ENCODE results near the gene NAXD.
A peak's percentile ranks its signal among the peaks of the same experiment; 100 is the strongest.
"Not testable (repeated sequence)": the region's sequence is repeated elsewhere in the genome, so short reads cannot be mapped to it uniquely, and the experiment has no call there.

Gene NAXD

GRCh38 chr13:110662777-110663443 lies 47.6 kb downstream of the NAXD start:
- no peak for DNase-seq (ENCODE audit: low spot score)

GRCh38 chr13:110663491-110663890 lies 48.1 kb downstream of the NAXD start:
- DNase-seq (ENCODE audit: low spot score): no peak

DNA sequence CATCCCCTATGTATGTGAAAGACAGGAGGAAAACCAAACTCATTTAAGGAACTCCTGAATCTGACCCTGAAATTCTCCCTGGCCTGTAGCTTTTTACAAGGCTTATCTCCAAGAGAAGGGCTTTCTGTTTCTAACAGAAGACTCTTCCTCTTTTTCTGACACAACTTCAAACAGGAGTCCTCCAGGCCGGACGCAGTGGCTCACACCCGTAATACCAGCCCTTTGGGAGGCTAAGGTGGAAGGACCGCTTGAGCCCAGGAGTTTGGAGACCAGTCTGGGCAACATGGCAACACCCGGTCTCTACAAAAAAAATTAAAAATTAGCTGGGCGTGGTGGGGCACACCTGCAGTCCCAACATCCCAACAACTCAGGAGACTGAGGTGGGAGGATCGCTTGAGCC lies 48.7 kb downstream of the NAXD start:
- DNase-seq (ENCODE audit: low spot score): no peak

GRCh38 chr13:110664673-110665072 lies 49.3 kb downstream of the NAXD start:
- DNase-seq (ENCODE audit: low spot score): no peak

DNA sequence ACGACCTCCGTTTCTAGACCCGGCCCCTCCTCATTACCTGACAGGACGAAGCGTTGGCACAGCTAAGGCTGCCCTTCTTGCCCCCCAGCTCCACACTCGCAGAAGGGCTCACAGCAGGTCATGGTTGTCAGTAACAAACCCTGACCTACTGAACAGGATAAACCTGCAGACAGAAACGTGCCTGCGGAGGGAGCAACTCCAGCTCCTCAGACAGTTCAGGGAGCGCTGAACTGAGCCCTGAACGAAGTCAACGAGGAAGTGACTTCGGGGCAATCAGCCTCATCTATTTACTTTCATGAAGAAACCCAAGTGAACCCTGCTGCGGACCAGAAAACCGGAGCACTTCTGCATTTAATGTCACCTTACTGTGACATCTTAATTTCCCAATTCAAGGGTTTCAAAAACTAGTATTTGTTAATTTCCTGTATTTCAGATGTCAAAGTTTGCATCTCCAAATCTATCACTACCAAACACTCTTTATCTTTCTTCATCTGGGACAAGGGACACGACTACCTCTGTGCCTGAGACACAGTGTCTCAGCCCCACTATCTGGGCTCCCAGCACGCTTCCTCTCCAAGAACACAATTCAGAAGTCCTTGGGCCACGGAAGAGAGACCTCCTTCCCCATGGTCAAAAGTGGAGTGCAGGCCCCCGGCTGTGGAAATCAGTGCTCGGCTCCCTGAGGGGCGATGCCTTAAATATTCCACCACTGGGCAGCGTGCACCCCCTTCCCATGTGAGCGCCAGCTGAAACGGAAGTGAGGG lies 50.3 kb downstream of the NAXD start:
- no peak for DNase-seq (ENCODE audit: low spot score)

DNA sequence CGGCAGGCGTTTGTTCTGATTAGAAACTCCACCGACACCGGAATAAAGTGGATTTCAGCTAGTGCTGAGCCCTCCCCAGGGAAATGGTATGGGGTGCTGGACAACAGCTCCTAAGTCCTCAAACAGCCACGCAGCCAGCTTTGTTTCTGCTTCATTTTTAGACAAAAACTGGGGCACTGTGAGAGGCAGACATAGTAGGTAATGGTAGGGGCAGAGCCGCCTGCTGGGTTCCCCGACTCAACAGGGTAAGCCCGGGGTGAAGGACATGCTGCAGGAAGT lies 50.8 kb downstream of the NAXD start:
- no peak for DNase-seq (ENCODE audit: low spot score)

DNA sequence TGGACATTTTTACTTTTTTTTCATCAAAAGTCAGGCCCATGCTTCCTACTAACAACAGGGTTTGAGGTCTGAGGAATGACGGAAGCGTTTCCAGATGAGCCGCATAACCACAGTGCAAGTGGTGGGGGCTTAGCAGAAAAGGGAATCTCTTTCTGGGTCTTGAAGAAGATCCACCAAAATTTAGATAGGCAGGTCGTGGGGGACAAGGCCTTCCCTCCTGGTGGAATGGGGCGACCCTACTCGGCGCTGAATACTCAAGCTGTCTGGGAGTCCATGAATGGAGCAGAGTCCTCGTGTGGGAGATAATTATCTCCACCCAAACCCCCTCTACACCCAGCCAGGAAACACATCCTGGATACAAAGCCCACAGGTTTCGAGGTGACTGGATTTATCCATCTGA lies 53.7 kb downstream of the NAXD start:
- DNase-seq (ENCODE audit: low spot score): no peak

DNA sequence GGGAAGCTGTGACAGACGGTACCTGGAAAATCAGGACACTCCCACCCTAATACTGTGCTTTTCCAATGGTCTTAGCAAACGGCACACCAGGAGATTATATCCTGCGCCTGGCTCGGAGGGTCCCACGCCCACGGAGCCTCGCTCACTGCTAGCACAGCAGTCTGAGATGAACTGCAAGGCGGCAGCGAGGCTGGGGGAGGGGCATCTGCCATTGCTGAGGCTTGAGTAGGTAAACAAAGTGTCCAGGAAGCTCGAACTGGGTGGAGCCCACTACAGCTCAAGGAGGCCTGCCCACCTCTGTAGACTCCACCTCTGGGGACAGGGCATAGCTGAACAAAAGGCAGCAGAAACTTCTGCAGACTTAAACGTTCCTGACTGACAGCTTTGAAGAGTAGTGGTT lies 54.5 kb downstream of the NAXD start:
- DNase-seq (ENCODE audit: low spot score): not testable (repeated sequence)

DNA sequence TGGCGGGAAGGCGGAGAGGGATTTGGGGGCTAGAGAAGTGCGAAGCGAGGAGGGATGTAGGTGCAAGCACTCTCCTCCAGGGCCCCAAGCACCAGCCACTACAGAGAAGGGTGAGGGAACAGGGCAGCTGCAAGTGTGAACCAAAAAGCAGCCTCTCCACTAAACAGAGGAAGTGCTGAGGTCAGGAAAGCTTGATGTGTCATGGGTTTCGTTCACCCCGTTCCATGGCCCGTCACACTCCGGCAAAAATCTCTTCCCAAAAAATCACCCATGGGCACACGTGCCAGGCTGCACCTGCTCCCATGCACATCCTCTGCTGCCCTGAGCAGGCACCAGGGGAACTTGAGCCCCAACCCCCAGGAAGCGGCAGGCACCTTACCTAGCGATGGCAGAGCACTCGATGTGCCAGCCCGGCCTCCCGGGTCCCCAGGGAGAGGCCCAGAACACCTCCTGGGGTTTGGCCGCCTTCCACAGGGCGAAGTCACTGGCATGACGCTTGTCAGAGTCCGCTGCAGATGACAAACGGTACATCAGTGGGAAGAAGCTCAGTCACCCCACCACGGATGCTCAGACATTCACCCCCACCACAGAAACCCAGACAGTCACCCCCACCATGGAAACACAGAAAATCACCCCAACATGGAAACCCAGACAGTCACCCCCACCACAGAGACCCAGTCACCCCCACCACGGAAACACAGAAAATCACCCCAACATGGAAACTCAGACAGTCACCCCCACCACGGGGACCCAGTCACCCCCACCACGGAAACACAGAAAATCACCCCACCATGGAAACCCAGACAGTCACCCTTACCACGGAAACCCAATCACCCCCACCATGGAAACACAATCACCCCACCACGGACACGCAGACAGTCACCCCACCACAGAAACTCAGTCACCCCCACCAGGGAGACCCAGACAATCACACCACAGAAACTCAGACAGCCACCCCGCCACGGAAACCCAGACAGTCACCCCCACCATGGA lies 61.5 kb downstream of the NAXD start:
- no peak for DNase-seq (ENCODE audit: low spot score)

GRCh38 chr13:110677731-110678545 lies 62.6 kb downstream of the NAXD start:
- no peak for DNase-seq (ENCODE audit: low spot score)

GRCh38 chr13:110680852-110681251 lies 65.5 kb downstream of the NAXD start:
- peak; percentile 22 for DNase-seq (ENCODE audit: low spot score)

GRCh38 chr13:110681868-110682550 lies 66.7 kb downstream of the NAXD start:
- DNase-seq (ENCODE audit: low spot score): no peak

DNA sequence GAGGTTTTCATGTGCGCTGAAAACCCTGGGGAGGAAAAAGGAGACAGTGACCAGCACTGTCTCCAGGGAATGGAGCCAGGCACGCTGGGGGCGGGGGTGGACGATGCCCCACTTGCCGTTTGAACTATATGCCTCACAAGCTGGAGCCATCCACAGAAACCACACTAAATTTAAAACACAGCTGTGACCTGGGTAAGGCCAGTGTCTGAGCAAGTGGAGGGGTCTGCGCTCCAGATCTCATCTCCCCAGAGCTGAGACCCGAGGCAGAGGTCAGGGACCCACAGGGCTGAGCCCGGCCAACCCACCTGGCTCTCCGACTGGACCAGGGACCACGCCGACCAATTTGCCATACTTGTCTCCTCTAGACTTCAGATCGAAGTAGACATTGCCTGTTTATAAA lies 67.4 kb downstream of the NAXD start:
- no peak for DNase-seq (ENCODE audit: low spot score)

GRCh38 chr13:110683203-110683883 lies 68.0 kb downstream of the NAXD start:
- DNase-seq (ENCODE audit: low spot score): no peak

- no peak for DNase-seq (ENCODE audit: low spot score)
Measured at GRCh38 chr13:110683921-110684320, 68.6 kb downstream of the NAXD start.

- DNase-seq (ENCODE audit: low spot score): no peak
Measured at GRCh38 chr13:110684388-110685056, 69.2 kb downstream of the NAXD start.

- DNase-seq (ENCODE audit: low spot score): no peak
Measured at GRCh38 chr13:110685305-110686020, 70.1 kb downstream of the NAXD start.

DNA sequence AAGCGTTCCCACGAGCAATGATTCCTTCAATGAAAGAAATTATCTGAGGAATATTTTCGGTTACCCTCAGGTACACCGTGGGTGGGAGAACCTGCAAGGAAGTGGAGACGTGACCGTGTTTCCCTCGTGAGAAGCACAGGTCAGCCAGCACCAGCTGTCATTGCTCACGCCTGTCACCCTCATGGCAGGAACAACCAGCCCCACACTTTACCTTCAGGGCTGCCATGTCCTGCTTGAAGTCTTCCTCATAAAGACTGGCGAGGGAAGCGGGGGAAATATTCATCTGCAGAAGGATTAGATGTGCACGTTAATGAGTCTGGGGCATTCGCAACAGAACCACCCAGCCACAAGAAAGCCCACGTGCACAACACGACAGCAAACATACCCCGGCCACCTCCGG lies 72.4 kb downstream of the NAXD start:
- no peak for DNase-seq (ENCODE audit: low spot score)

- no peak for DNase-seq (ENCODE audit: low spot score)
Measured at GRCh38 chr13:110689041-110689440, 73.7 kb downstream of the NAXD start.

All from SK-N-DZ (cell line).